HepG2 (cell line): Measurements from ENCODE around the gene SYAP1. TPM values are rescaled to one million over a fixed set of nuclear protein-coding genes. Genes with fewer than 3 reads are reported as not detected.

Experiments used
- CREM ChIP-seq, 2 experiments: sonication (generic) in 1 of 2; formaldehyde crosslinking in 1 of 2; IDR thresholded peaks; 2 replicates each; pipeline versions ENCODE4 v1.4.0 to v1.6.1; 2016 to 2020; ENCODE audit warnings: antibody characterized with exemption in 1 of 2, mild to moderate bottlenecking in 1 of 2, missing genetic modification reagents in 1 of 2
- ELF3 ChIP-seq: IDR thresholded peaks from 2 replicates; pipeline ENCODE4 v1.6.1; 2016; ENCODE audit warnings: missing genetic modification reagents, missing compliant biosample characterization
- HIVEP1 ChIP-seq: sonication (generic); formaldehyde crosslinking; IDR thresholded peaks from 2 replicates; pipeline ENCODE4 v1.4.0; 2020; ENCODE audit warnings: mild to moderate bottlenecking, missing genetic modification reagents
- HNRNPL ChIP-seq: fragments of 200-400 bp; formaldehyde crosslinking; IDR thresholded peaks from 2 replicates; pipeline ENCODE4 v1.6.1; 2017; ENCODE audit warnings: mild to moderate bottlenecking, low read depth, low read length
- HOXA3 ChIP-seq: sonication (generic); formaldehyde crosslinking; IDR thresholded peaks from 2 replicates; pipeline ENCODE4 v1.5.0; 2020; ENCODE audit warnings: missing genetic modification reagents
- JARID2 ChIP-seq: sonication (generic); formaldehyde crosslinking; IDR thresholded peaks from 2 replicates; pipeline ENCODE4 v1.8.1; 2023; ENCODE audit warnings: missing genetic modification reagents, inconsistent platforms; ENCODE audit not compliant: insufficient replicate concordance
- MTA3 ChIP-seq: sonication (generic); formaldehyde crosslinking; IDR thresholded peaks from 2 replicates; pipeline ENCODE4 v1.4.0; 2020; ENCODE audit warnings: missing genetic modification reagents
- NFKB2 ChIP-seq: sonication (generic); formaldehyde crosslinking; IDR thresholded peaks from 2 replicates; pipeline ENCODE4 v1.4.0; 2020; ENCODE audit warnings: missing genetic modification reagents, borderline replicate concordance
- NR2C2 ChIP-seq: sonication (generic); formaldehyde crosslinking; IDR thresholded peaks from 2 replicates; pipeline ENCODE4 v1.4.0; 2020; ENCODE audit warnings: missing genetic modification reagents, mild to moderate bottlenecking, moderate library complexity, borderline replicate concordance
- POGZ ChIP-seq: sonication (generic); formaldehyde crosslinking; IDR thresholded peaks from 2 replicates; pipeline ENCODE4 v1.4.0; 2020; ENCODE audit warnings: mild to moderate bottlenecking, missing genetic modification reagents
- PRDM10 ChIP-seq: sonication (generic); formaldehyde crosslinking; IDR thresholded peaks from 2 replicates; pipeline ENCODE4 v1.4.0; 2020; ENCODE audit warnings: low read depth, missing genetic modification reagents
- ZBTB37 ChIP-seq: sonication (generic); formaldehyde crosslinking; IDR thresholded peaks from 2 replicates; pipeline ENCODE4 v1.4.0; 2020; ENCODE audit warnings: mild to moderate bottlenecking, missing genetic modification reagents
- ZFP41 ChIP-seq: sonication (generic); formaldehyde crosslinking; IDR thresholded peaks from 2 replicates; pipeline ENCODE4 v1.4.0; 2020; ENCODE audit warnings: mild to moderate bottlenecking, missing genetic modification reagents, borderline replicate concordance
- ZFY ChIP-seq: sonication (generic); formaldehyde crosslinking; IDR thresholded peaks from 2 replicates; pipeline ENCODE4 v1.4.0; 2020; ENCODE audit warnings: missing genetic modification reagents
- ZGPAT ChIP-seq: IDR thresholded peaks from 2 replicates; pipeline ENCODE4 v1.6.1; 2016; ENCODE audit warnings: mild to moderate bottlenecking
- ZNF143 ChIP-seq: sonication (generic); formaldehyde crosslinking; IDR thresholded peaks from 2 replicates; pipeline ENCODE4 v1.4.0; 2020; ENCODE audit warnings: missing genetic modification reagents
- ZNF282 ChIP-seq: fragments of 450-650 bp; IDR thresholded peaks from 2 replicates; pipeline ENCODE4 v1.6.1; 2018; ENCODE audit not compliant: partially characterized antibody
- ZNF776 ChIP-seq: sonication (generic); formaldehyde crosslinking; IDR thresholded peaks from 2 replicates; pipeline ENCODE4 v1.4.0; 2020; ENCODE audit warnings: mild to moderate bottlenecking, missing genetic modification reagents
- polyA plus RNA-seq, 8 experiments: library from polyadenylated mRNA; depleted of rRNA in 3 of 8; stranded (reverse) in 7 of 8; unstranded in 1 of 8; fragments of >200 nt; fragmentation: Illumina TruSeq in 4 of 8; extraction: Trizol in 4 of 8; gene quantifications; 2 replicates each; pipeline versions ENCODE4 v1.2.1 to v1.2.3, GENCODE V29; 2011 to 2016; ENCODE audit warnings: low read depth in 4 of 8, missing spikeins in 1 of 8, mixed read lengths in 1 of 8; ENCODE audit not compliant: insufficient read depth in 1 of 8
- total RNA-seq, 5 experiments: library from RNA; depleted of rRNA; stranded (reverse); fragments of >200 nt; fragmentation: Illumina TruSeq; extraction: Trizol; gene quantifications; 2 replicates each; pipeline ENCODE4 v1.2.3, GENCODE V29; 2016; ENCODE audit warnings: low read depth in 1 of 5
- TF ChIP-seq, protein P1 (sequence below): sonication (generic); formaldehyde crosslinking; IDR thresholded peaks from 2 replicates; pipeline ENCODE4 v1.4.0; 2020; ENCODE audit warnings: mild to moderate bottlenecking, missing genetic modification reagents

Gene SYAP1
- total and polyA plus RNA-seq, 2 of the 13 experiments (the other 11 are each of a cell fraction or from before 2014, with no cell fraction given) = 4.9 to 18.5 TPM

- no peak for TF ChIP-seq HNRNPL
- TF ChIP-seq ZFP41 (CRISPR knock-in tag) = no peak
- TF ChIP-seq HIVEP1 = no peak
- peak; percentile 30; the same call in 1 of the 2 replicates for TF ChIP-seq NFKB2 (CRISPR knock-in tag)
- peak; percentile 71 for TF ChIP-seq CREM (IDR thresholded peaks at IDR 0.05)
- no peak for TF ChIP-seq CREM (CRISPR knock-in tag; IDR thresholded peaks at IDR 0.05)
- TF ChIP-seq ZGPAT (CRISPR knock-in tag) = 0 out of 2 replicates have a peak, but pooled peaks have one; percentile 24
- TF ChIP-seq HOXA3 (CRISPR knock-in tag) = peak; percentile 38; the same call in 1 of the 2 replicates
- no peak for TF ChIP-seq MTA3
- TF ChIP-seq ZNF282 = no peak
- TF ChIP-seq JARID2 (CRISPR knock-in tag) = no peak
- TF ChIP-seq PRDM10 = peak; percentile 46; the same call in 1 of the 2 replicates
- peak; percentile 21; the same call in 1 of the 2 replicates for TF ChIP-seq NR2C2 (CRISPR knock-in tag)
- TF ChIP-seq, protein P1, sequence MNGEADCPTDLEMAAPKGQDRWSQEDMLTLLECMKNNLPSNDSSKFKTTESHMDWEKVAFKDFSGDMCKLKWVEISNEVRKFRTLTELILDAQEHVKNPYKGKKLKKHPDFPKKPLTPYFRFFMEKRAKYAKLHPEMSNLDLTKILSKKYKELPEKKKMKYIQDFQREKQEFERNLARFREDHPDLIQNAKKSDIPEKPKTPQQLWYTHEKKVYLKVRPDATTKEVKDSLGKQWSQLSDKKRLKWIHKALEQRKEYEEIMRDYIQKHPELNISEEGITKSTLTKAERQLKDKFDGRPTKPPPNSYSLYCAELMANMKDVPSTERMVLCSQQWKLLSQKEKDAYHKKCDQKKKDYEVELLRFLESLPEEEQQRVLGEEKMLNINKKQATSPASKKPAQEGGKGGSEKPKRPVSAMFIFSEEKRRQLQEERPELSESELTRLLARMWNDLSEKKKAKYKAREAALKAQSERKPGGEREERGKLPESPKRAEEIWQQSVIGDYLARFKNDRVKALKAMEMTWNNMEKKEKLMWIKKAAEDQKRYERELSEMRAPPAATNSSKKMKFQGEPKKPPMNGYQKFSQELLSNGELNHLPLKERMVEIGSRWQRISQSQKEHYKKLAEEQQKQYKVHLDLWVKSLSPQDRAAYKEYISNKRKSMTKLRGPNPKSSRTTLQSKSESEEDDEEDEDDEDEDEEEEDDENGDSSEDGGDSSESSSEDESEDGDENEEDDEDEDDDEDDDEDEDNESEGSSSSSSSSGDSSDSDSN = peak; percentile 54
- TF ChIP-seq ELF3 (CRISPR knock-in tag) = 0 out of 2 replicates have a peak, but pooled peaks have one; percentile 18
- TF ChIP-seq ZNF143 (CRISPR knock-in tag) = peak; percentile 92
- peak; percentile 50; the same call in 1 of the 2 replicates for TF ChIP-seq ZFY (CRISPR knock-in tag)
- no peak for TF ChIP-seq ZBTB37 (CRISPR knock-in tag)
- no peak for TF ChIP-seq ZNF776
- peak; percentile 50 for TF ChIP-seq POGZ (CRISPR knock-in tag)
Measured at GRCh38 chrX:16786139-16786790, 66.9 kb downstream of the SYAP1 start, which contains the start of gene TXLNG (continued).
